A549 (cell line): ENCODE results near the gene PIWIL4. TPM values are rescaled to one million over a fixed set of nuclear protein-coding genes. Genes with fewer than 3 reads are reported as not detected.

Source experiments
- ATAC-seq, 2 experiments: fragments of 200-7000 bp in 1 of 2; fragments of >200 bp in 1 of 2; cut with Nextera tagmentation in 1 of 2; cut with Tn5 transposase in 1 of 2; 3 replicates each; pipeline versions ENCODE4 v1.8.0 to v1.9.1; 2018 to 2020; ENCODE audit warnings: mild to moderate bottlenecking in 1 of 2, moderate library complexity in 1 of 2
- CTCF ChIA-PET: fragments of 300-600 bp; sonication (Branson Sonifier 250); formaldehyde crosslinking; extraction: SDS; loops from one replicate; lab custom pipeline; 2021; ENCODE audit warnings: antibody characterized with exemption, inconsistent platforms; lab: Yijun Ruan, JAX
- POLR2A ChIA-PET: fragments of 350-600 bp; formaldehyde crosslinking; extraction: SDS; loops from one replicate; lab custom pipeline; 2021; ENCODE audit warnings: antibody characterized with exemption, inconsistent platforms; lab: Yijun Ruan, JAX
- DNase-seq, 2 experiments: peaks; one replicate each; pipeline versions ENCODE4 v3.0.0 to v3.0.0-alpha.2; 2011 to 2016; ENCODE audit warnings: low read depth in 1 of 2, low spot score in 1 of 2
- FAIRE-seq: peaks from 2 replicates; lab custom pipeline; 2011; peaks lifted over from hg19 to GRCh38; lab: Jason Lieb, UNC
- H3K27ac ChIP-seq, 2 experiments: fragments of >200 bp; sonication (Bioruptor Twin); formaldehyde crosslinking; 3 replicates each; pipeline ENCODE4 v1.5.1; 2016 to 2017
- H3K4me1 ChIP-seq: fragments of >200 bp; sonication (Bioruptor Twin); formaldehyde crosslinking; 3 replicates; pipeline ENCODE4 v1.6.1; 2016
- H3K4me2 ChIP-seq: fragments of >200 bp; sonication (Bioruptor Twin); formaldehyde crosslinking; 3 replicates; pipeline ENCODE4 v1.6.1; 2016
- H3K4me3 ChIP-seq: fragments of >200 bp; sonication (Bioruptor Twin); formaldehyde crosslinking; 3 replicates; pipeline ENCODE4 v1.5.1; 2016
- H3K9me3 ChIP-seq: fragments of >200 bp; sonication (Bioruptor Twin); formaldehyde crosslinking; 3 replicates; pipeline ENCODE4 v1.6.1; 2016
- CBX8 ChIP-seq: fragments of 200-600 bp; sonication (generic); IDR thresholded peaks from 2 replicates; pipeline ENCODE4 v1.6.1; 2016
- CEBPB ChIP-seq, 2 experiments: fragments of >200 bp in 1 of 2; sonication (Bioruptor Twin) in 1 of 2; formaldehyde crosslinking in 1 of 2; IDR thresholded peaks; 2 replicates each; pipeline ENCODE4 v1.6.1; 2012 to 2016
- E2F6 ChIP-seq: IDR thresholded peaks from 2 replicates; pipeline ENCODE4 v1.6.1; 2012; ENCODE audit warnings: low read depth, borderline replicate concordance
- GATA3 ChIP-seq: IDR thresholded peaks from 2 replicates; pipeline ENCODE4 v1.6.1; 2012; ENCODE audit warnings: borderline replicate concordance
- HOXA7 ChIP-seq: fragments of 250-450 bp; sonication (Bioruptor Pico); IDR thresholded peaks from 2 replicates; pipeline ENCODE4 v1.5.0; 2020; ENCODE audit warnings: mild to moderate bottlenecking, moderate library complexity
- HOXB13 ChIP-seq: fragments of 250-450 bp; sonication (Bioruptor Pico); IDR thresholded peaks from 2 replicates; pipeline ENCODE4 v1.5.0; 2020; ENCODE audit warnings: low read depth, mild to moderate bottlenecking, moderate library complexity
- HOXB5 ChIP-seq: fragments of 250-450 bp; sonication (Bioruptor Pico); IDR thresholded peaks from 2 replicates; pipeline ENCODE4 v1.5.0; 2020; ENCODE audit warnings: mild to moderate bottlenecking, moderate library complexity
- JUNB ChIP-seq: fragments of >200 bp; sonication (Bioruptor Twin); formaldehyde crosslinking; IDR thresholded peaks from 2 replicates; pipeline ENCODE4 v1.6.1; 2016
- KDM5A ChIP-seq: fragments of 200-600 bp; sonication (generic); IDR thresholded peaks from 2 replicates; pipeline ENCODE4 v1.6.1; 2016; ENCODE audit warnings: antibody characterized with exemption, mild to moderate bottlenecking
- MAFK ChIP-seq: fragments of 450-650 bp; IDR thresholded peaks from 2 replicates; pipeline ENCODE4 v1.6.1; 2014; ENCODE audit not compliant: partially characterized antibody
- MAX ChIP-seq: IDR thresholded peaks from 2 replicates; pipeline ENCODE4 v1.6.1; 2012
- MAZ ChIP-seq: fragments of 150-350 bp; IDR thresholded peaks from 2 replicates; pipeline ENCODE4 v1.6.1; 2014; ENCODE audit warnings: antibody characterized with exemption, low read depth, low read length, borderline replicate concordance
- NR3C1 ChIP-seq: fragments of >200 bp; sonication (Bioruptor Twin); formaldehyde crosslinking; IDR thresholded peaks from 3 replicates; pipeline ENCODE4 v1.6.1; 2017
- PHF8 ChIP-seq: fragments of 200-600 bp; sonication (generic); IDR thresholded peaks from 2 replicates; pipeline ENCODE4 v1.6.1; 2016; ENCODE audit warnings: low read depth, mild to moderate bottlenecking, antibody characterized with exemption, moderate library complexity, borderline replicate concordance
- RAD21 ChIP-seq, 2 experiments: fragments of >200 bp in 1 of 2; sonication (Bioruptor Twin) in 1 of 2; formaldehyde crosslinking in 1 of 2; IDR thresholded peaks in 1 of 2; conservative IDR thresholded peaks in 1 of 2; 2 replicates in 1 of 2; 3 replicates in 1 of 2; pipeline ENCODE4 v1.6.1; 2012 to 2018; ENCODE audit warnings: inconsistent platforms in 1 of 2
- RCOR1 ChIP-seq: fragments of 150-350 bp; IDR thresholded peaks from 2 replicates; pipeline ENCODE4 v1.6.1; 2014; ENCODE audit warnings: antibody characterized with exemption, low read length, low read depth
- SMC3 ChIP-seq: fragments of >200 bp; sonication (Bioruptor Twin); formaldehyde crosslinking; IDR thresholded peaks from 3 replicates; pipeline ENCODE4 v1.6.1; 2018; ENCODE audit warnings: inconsistent platforms
- SREBF2 ChIP-seq: fragments of 450-650 bp; IDR thresholded peaks from 2 replicates; pipeline ENCODE4 v1.6.1; 2014; ENCODE audit warnings: mild to moderate bottlenecking, moderate library complexity
- TFCP2L1 ChIP-seq: fragments of 250-450 bp; sonication (Bioruptor Pico); IDR thresholded peaks from 2 replicates; pipeline ENCODE4 v1.5.0; 2021; ENCODE audit warnings: mild to moderate bottlenecking
- ZC3H11A ChIP-seq: fragments of 450-650 bp; IDR thresholded peaks from 2 replicates; pipeline ENCODE4 v1.6.1; 2014; ENCODE audit warnings: antibody characterized with exemption, mild to moderate bottlenecking
- ZSCAN20 ChIP-seq: fragments of 250-450 bp; sonication (Bioruptor Pico); IDR thresholded peaks from 2 replicates; pipeline ENCODE4 v1.8.0; 2022; ENCODE audit warnings: mild to moderate bottlenecking, moderate library complexity
- WGBS: methylation state at CpG from one replicate; pipeline ENCODE4 v1.1.6; 2017; ENCODE audit errors: missing lambda C conversion rate; 5-methylcytosine and 5-hydroxymethylcytosine counted together
- polyA plus RNA-seq, 4 experiments: library from polyadenylated mRNA; depleted of rRNA in 3 of 4; stranded (reverse); fragments of >200 nt; fragmentation: RNase III in 1 of 4; extraction: RNeasy Plus Mini Kit Qiagen cat#74134 plus additional on column Dnase treatment in 1 of 4; gene quantifications; 2 replicates in 3 of 4; 3 replicates in 1 of 4; pipeline ENCODE4 v1.2.3, GENCODE V29; 2011 to 2017
- TF ChIP-seq, protein P1 (sequence below): fragments of >200 bp; sonication (Bioruptor Twin); formaldehyde crosslinking; IDR thresholded peaks from 3 replicates; pipeline ENCODE4 v1.6.1; 2016
- TF ChIP-seq, protein P2 (sequence below): fragments of >200 bp; sonication (Bioruptor Twin); formaldehyde crosslinking; IDR thresholded peaks from 3 replicates; pipeline ENCODE4 v1.5.1; 2016

Gene PIWIL4
- polyA plus RNA-seq, 2 of the 4 experiments (the other 2 are of a cell fraction): 0.28 to 0.35 TPM

DNA sequence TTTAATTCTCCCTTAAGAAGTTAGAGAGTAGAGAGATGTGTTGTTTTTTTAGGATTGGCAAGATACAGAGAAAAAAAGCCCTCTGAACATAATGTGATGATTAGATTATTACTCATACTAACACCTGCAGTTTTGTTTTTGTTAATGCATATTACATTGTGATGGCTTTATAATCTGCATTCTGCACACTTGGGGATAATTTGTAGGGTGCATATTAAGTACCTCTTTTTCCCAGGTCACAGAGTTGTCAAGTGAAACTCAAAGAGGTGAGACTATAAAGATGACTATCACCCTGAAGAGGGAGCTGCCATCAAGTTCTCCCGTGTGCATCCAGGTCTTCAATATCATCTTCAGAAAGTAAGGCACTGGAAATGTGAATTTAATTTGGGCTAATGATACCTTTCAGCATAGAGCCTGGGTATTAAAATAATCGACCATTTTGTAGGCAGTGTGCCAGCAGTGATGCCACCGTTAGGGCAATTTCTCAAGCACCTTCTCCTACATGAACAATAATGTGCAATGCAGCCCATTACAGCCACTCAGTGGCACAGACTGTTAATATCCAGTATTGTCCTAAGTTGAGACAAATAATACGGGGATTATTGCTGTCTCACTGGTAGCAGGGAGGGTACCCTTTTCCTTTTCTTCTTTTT, 16.2 kb downstream of the PIWIL4 start:
- Histone ChIP-seq H3K4me1 (no peaks in the 10 kb centered on the region), H3K27ac (no peak overlapping the region), H3K4me2 (no peak overlapping the region), H3K4me3 (no peak overlapping the region), H3K9me3 (no peaks in the 10 kb centered on the region)
- CTCF ChIA-PET: no interaction called here
- WGBS: 38% methylated on average over 4 of the region's 4 CpGs
- TF ChIP-seq NR3C1: no peak
- TF ChIP-seq MAZ: no peak
- TF ChIP-seq RCOR1: no peak
- TF ChIP-seq, protein P1, sequence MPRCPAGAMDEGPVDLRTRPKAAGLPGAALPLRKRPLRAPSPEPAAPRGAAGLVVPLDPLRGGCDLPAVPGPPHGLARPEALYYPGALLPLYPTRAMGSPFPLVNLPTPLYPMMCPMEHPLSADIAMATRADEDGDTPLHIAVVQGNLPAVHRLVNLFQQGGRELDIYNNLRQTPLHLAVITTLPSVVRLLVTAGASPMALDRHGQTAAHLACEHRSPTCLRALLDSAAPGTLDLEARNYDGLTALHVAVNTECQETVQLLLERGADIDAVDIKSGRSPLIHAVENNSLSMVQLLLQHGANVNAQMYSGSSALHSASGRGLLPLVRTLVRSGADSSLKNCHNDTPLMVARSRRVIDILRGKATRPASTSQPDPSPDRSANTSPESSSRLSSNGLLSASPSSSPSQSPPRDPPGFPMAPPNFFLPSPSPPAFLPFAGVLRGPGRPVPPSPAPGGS: no peak
- TF ChIP-seq TFCP2L1 (CRISPR knock-in tag): no peak
- TF ChIP-seq HOXA7: no peak
- TF ChIP-seq MAX: no peak
- no peak for TF ChIP-seq GATA3
- TF ChIP-seq HOXB13 (CRISPR knock-in tag): no peak
- no peak for TF ChIP-seq PHF8
- TF ChIP-seq, protein P2, sequence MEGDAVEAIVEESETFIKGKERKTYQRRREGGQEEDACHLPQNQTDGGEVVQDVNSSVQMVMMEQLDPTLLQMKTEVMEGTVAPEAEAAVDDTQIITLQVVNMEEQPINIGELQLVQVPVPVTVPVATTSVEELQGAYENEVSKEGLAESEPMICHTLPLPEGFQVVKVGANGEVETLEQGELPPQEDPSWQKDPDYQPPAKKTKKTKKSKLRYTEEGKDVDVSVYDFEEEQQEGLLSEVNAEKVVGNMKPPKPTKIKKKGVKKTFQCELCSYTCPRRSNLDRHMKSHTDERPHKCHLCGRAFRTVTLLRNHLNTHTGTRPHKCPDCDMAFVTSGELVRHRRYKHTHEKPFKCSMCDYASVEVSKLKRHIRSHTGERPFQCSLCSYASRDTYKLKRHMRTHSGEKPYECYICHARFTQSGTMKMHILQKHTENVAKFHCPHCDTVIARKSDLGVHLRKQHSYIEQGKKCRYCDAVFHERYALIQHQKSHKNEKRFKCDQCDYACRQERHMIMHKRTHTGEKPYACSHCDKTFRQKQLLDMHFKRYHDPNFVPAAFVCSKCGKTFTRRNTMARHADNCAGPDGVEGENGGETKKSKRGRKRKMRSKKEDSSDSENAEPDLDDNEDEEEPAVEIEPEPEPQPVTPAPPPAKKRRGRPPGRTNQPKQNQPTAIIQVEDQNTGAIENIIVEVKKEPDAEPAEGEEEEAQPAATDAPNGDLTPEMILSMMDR: no peak
- no peak for DNase-seq
- FAIRE-seq: no peak
- POLR2A ChIA-PET: interaction anchor here (0.8 kb wide), 1 partner anchor 39 kb away, joined by 3 read pairs; the partner anchor contains the start of gene FUT4
- no peak for ATAC-seq

DNA sequence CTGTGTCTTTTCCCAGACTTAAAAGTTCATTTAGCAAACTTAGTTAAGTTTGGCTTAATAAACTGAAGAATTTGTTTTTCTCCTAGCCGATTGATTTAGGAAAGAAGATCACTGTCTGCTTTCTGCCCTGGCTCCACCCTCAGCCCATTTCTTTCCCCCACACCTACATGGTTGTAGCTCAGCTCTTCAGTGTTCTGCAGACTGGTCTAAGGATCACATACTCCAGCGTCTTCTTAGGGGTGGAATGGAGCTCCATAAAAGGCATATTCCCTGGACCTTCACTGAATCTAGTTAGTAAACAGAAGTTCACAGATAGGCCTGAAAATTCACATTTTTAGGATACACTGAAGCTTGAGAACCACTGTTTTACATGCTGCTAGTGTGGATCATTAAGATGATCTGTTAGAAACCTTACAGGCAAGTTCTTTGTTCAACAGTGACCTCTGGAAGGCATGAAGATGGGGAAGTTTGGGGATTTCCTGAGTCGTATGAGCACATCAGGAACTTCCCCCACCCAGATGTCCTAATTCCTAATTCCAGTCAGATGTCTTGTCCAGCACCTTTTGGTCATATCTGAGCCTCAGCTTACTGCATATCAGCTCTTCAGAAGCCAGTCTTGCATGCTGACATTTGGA, 16.8 kb downstream of the PIWIL4 start:
- no peaks in the 10 kb centered on the region for H3K9me3 ChIP-seq
- DNase-seq: no peak
- H3K4me1 ChIP-seq: no peaks in the 10 kb centered on the region
- POLR2A ChIA-PET: interaction anchor here (0.8 kb wide), 1 partner anchor 40 kb away, joined by 3 read pairs; the partner anchor contains the start of gene FUT4
- H3K4me3 ChIP-seq: no peak overlapping the region
- no peak overlapping the region for H3K4me2 ChIP-seq
- FAIRE-seq: no peak
- CTCF ChIA-PET: no interaction called here
- TF ChIP-seq KDM5A: no peak
- TF ChIP-seq SREBF2: no peak
- TF ChIP-seq E2F6: no peak
- TF ChIP-seq SMC3: no peak
- TF ChIP-seq GATA3: no peak
- no peak for TF ChIP-seq CEBPB (IDR thresholded peaks at IDR 0.05)
- no peak for TF ChIP-seq RAD21 (conservative IDR thresholded peaks at IDR 0.05 in 1 of 2, IDR thresholded peaks at IDR 0.05 in 1 of 2)
- no peak for TF ChIP-seq ZSCAN20 (CRISPR knock-in tag)
- no peak for TF ChIP-seq JUNB
- no peak for TF ChIP-seq CBX8
- TF ChIP-seq HOXB5 (CRISPR knock-in tag): no peak
- no peak for TF ChIP-seq MAFK
- TF ChIP-seq, protein P2: no peak
- no peak for TF ChIP-seq PHF8
- no peak for TF ChIP-seq ZC3H11A
- H3K27ac ChIP-seq: no peak overlapping the region
- WGBS: 39% methylated on average over 3 of the region's 3 CpGs
- ATAC-seq: no peak; a peak in 1 of 6 replicates
